ENCODE measurements around the gene TASP1.

Gene TASP1

GRCh38 chr20:13545790-13546189, 92.9 kb downstream of the TASP1 start:
- no peak overlapping the region for H3K4me3 ChIP-seq (ENCODE audit: low read length)
- TF ChIP-seq CTCF (IDR thresholded peaks at IDR 0.05; ENCODE audit: insufficient read depth, low read depth, low read length, missing control alignments), result no peak
- DNase-seq (ENCODE audit: low read depth), result no peak

GRCh38 chr20:13543783-13544182, 94.9 kb downstream of the TASP1 start:
- no peak overlapping the region for H3K4me3 ChIP-seq (ENCODE audit: low read length)
- no peak for TF ChIP-seq CTCF (IDR thresholded peaks at IDR 0.05; ENCODE audit: insufficient read depth, low read depth, low read length, missing control alignments)
- no peak for DNase-seq (ENCODE audit: low read depth)

GRCh38 chr20:13535627-13536026, 103.1 kb downstream of the TASP1 start:
- TF ChIP-seq CTCF (IDR thresholded peaks at IDR 0.05; ENCODE audit: insufficient read depth, low read depth, low read length, missing control alignments), result no peak
- H3K4me3 ChIP-seq (ENCODE audit: low read length), result no peak overlapping the region
- DNase-seq (ENCODE audit: low read depth), result no peak

GRCh38 chr20:13533946-13534345, 104.8 kb downstream of the TASP1 start:
- no peak overlapping the region for H3K4me3 ChIP-seq (ENCODE audit: low read length)
- no peak for DNase-seq (ENCODE audit: low read depth)
- no peak for TF ChIP-seq CTCF (IDR thresholded peaks at IDR 0.05; ENCODE audit: insufficient read depth, low read depth, low read length, missing control alignments)

GRCh38 chr20:13530146-13530545, 108.6 kb downstream of the TASP1 start:
- DNase-seq (ENCODE audit: low read depth), result no peak
- H3K4me3 ChIP-seq (ENCODE audit: low read length), result no peak overlapping the region

GRCh38 chr20:13526551-13526950, 112.2 kb downstream of the TASP1 start:
- no peak for TF ChIP-seq CTCF (IDR thresholded peaks at IDR 0.05; ENCODE audit: insufficient read depth, low read depth, low read length, missing control alignments)
- peak; percentile 21 for DNase-seq (ENCODE audit: low read depth)
- H3K4me3 ChIP-seq (ENCODE audit: low read length), result no peak overlapping the region

More at GRCh38 chr20:13530146-13530545, 108.6 kb downstream of the TASP1 start:
- no peak for TF ChIP-seq CTCF (IDR thresholded peaks at IDR 0.05; ENCODE audit: insufficient read depth, low read depth, low read length, missing control alignments)

- no peak overlapping the region for H3K4me3 ChIP-seq (ENCODE audit: low read length)
- peak; percentile 96 for DNase-seq (ENCODE audit: low read depth)
- no peak for TF ChIP-seq CTCF (IDR thresholded peaks at IDR 0.05; ENCODE audit: insufficient read depth, low read depth, low read length, missing control alignments)
These were observed 113.3 kb downstream of the TASP1 start for GRCh38 chr20:13525225-13525940.

All from epithelial cell of esophagus (primary cell).